HL-60 (cell line): ENCODE results near the gene SLC25A21.

Source experiments
- CTCF ChIP-seq: IDR thresholded peaks from one replicate; pipeline ENCODE4 v1.5.1; 2011; ENCODE audit warnings: low read length, control low read depth, inconsistent platforms; ENCODE audit not compliant: insufficient read depth
- GABPA ChIP-seq: IDR thresholded peaks from 2 replicates; pipeline ENCODE4 v1.6.1; 2012; ENCODE audit warnings: low read depth
- TF ChIP-seq, protein P1 (sequence below): IDR thresholded peaks from 2 replicates; pipeline ENCODE4 v1.6.1; 2012; ENCODE audit warnings: low read depth; ENCODE audit not compliant: insufficient replicate concordance

DNA sequence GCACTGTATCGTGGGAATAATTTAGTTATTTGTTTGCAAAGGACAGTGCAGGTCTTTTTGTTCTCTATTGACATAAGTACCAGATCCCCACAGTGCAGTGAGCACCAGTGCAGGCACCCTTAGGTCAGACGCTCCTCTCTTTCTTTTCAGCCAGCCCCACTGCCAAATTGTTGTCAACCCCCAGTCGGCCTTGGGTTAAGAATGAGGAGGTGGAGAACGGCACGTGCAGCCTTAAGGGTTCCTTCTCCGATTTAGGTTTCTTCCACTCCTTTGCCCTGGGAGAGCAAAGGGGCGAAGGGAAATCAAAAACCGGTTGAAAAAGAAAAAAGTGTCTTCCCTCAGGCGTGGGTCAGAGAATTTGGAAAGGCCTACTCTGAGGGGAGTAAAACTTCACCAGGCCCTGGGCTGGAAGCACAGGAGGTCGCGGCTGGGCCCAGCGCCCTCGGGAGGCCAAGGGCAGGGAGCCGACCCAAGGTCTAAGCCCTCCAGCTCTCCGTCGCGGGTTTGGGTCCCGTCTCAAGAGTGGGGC is 506.5 kb downstream of the SLC25A21 start:
- no peak for TF ChIP-seq CTCF
- no peak for TF ChIP-seq GABPA
- TF ChIP-seq, protein P1, sequence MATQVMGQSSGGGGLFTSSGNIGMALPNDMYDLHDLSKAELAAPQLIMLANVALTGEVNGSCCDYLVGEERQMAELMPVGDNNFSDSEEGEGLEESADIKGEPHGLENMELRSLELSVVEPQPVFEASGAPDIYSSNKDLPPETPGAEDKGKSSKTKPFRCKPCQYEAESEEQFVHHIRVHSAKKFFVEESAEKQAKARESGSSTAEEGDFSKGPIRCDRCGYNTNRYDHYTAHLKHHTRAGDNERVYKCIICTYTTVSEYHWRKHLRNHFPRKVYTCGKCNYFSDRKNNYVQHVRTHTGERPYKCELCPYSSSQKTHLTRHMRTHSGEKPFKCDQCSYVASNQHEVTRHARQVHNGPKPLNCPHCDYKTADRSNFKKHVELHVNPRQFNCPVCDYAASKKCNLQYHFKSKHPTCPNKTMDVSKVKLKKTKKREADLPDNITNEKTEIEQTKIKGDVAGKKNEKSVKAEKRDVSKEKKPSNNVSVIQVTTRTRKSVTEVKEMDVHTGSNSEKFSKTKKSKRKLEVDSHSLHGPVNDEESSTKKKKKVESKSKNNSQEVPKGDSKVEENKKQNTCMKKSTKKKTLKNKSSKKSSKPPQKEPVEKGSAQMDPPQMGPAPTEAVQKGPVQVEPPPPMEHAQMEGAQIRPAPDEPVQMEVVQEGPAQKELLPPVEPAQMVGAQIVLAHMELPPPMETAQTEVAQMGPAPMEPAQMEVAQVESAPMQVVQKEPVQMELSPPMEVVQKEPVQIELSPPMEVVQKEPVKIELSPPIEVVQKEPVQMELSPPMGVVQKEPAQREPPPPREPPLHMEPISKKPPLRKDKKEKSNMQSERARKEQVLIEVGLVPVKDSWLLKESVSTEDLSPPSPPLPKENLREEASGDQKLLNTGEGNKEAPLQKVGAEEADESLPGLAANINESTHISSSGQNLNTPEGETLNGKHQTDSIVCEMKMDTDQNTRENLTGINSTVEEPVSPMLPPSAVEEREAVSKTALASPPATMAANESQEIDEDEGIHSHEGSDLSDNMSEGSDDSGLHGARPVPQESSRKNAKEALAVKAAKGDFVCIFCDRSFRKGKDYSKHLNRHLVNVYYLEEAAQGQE, result no peak
